GM19463 (cell line): ENCODE measurements around the gene TAMM41.
"Not testable (repeated sequence)": the region's sequence is repeated elsewhere in the genome, so short reads cannot be mapped to it uniquely, and the experiment has no call there.

Experiments used
- ATAC-seq: cut with Tn5 transposase; IDR thresholded peaks from one replicate; pipeline ENCODE4 v1.9.1; 2021; ENCODE audit warnings: mild to moderate bottlenecking, moderate library complexity; ENCODE audit not compliant: unreplicated experiment

TAMM41 gene, protein sequence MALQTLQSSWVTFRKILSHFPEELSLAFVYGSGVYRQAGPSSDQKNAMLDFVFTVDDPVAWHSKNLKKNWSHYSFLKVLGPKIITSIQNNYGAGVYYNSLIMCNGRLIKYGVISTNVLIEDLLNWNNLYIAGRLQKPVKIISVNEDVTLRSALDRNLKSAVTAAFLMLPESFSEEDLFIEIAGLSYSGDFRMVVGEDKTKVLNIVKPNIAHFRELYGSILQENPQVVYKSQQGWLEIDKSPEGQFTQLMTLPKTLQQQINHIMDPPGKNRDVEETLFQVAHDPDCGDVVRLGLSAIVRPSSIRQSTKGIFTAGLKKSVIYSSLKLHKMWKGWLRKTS

DNA sequence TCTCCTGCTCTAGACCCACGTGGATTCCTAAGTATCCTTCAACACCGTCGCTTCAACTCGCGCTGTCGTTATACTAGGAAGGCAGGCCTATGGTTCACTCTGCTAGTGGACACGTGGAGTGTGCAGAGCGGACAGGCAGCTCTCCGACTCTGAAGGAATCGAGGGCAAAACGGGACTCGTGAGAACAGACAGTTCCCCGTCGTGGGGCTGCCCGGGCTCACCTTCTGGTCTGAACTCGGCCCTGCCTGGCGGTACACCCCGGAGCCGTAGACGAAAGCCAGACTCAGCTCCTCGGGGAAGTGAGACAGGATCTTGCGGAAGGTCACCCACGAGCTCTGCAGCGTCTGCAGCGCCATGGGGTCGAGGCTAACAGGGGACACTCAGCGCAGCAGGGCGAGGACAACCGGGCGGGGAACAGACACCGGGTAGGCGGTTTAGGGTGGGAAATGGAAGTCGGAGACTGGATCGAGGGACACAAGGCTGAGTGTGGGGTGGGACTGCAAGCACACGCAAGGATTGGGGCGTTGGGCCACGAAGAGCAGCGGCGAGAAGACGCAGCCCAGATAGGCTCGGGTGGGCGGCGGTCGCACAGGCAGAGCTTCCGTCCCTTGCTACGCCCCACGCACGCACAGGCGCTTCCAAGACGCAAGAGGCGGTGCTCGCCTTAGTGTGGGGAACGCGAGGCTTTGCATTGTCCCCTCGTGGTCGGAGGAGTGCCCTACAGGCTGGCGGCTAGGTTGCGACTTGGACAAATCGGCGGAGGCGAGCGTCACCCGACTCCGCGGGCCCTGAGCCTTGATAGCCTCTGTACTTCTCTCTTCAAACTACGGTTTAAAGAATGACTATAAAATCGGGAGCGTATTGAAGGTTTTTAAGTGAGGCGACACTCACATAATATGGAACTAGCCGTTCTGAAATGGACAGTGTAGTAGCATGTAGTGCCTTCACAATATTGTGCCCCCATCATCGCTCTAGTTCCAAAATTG is at the start of gene TAMM41:
Gene TAMM41 (minus strand): TSS at position 605 of the 986 bp plus-strand sequence. CDS start 249 bp downstream, at position 356.
- ATAC-seq, result peak; percentile 100

DNA sequence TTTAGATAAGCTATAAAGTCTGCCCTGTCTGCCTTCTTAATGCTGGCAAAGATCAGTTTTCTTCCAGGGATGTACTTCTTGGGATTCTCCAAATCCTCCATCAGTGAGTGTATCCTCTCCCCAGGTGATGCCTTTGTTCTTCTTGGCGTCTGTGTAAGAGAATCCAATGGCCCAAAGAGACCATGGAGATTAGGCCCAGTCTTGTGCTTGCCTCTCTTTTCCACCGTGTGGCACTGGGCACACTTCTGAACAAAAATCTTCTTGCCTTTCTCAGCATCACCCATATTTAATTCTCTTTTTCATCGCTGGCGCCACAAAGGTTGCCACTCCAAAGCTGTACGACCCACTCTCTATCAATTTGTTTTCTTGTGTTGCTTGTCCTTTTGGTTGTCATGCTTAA is 32.2 kb upstream of the TAMM41 start:
- no peak for ATAC-seq

DNA sequence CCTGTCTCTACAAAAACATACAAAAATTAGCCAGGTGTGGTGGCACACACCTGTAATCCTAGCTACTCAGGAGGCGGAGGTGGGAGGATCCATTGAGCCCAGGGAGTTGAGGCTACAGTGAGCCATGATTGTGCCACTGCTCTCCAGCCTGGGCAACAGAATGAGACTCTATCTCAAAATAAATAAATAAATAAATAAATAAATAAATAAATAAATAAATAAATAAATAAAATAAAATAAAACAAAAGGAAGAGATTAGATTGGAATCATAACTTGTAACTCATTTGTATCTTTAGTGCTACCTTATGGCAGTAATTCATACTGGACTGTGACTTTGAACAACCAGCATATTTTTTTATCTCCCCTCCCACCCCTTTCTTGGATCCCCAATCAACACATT is 28.0 kb upstream of the TAMM41 start:
- ATAC-seq, result not testable (repeated sequence)

DNA sequence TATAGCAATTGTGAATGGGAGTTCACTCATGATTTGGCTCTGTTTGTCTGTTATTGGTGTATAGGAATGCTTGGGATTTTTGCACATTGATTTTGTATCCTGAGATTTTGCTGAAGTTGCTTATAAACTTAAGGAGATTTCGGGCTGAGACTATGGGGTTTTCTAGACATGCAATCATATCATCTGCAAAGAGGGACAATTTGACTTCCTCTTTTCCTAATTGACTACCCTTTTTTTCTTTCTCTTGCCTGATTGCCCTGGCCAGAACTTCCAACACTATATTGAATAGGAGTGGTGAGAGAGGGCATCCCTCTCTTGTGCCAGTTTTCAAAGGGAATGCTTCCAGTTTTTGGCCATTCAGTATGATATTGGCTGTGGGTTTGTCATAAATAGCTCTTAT is 17.1 kb upstream of the TAMM41 start:
- ATAC-seq, result not testable (repeated sequence)

DNA sequence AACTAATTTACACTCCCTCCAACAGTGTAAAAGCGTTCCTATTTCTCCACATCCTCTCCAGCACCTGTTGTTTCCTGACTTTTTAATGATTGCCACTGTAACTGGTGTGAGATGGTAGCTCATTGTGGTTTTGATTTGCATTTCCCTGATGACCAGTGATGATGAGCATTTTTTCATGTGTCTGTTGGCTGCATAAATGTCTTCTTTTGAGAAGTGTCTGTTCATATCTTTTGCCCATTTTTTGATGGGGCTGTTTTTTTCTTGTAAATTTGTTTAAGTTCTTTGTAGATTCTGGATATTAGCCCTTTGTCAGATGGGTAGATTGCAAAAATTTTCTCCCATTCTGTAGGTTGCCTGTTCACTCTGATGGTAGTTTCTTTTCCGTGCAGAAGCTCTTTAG is 15.9 kb upstream of the TAMM41 start:
- ATAC-seq, result not testable (repeated sequence)

DNA sequence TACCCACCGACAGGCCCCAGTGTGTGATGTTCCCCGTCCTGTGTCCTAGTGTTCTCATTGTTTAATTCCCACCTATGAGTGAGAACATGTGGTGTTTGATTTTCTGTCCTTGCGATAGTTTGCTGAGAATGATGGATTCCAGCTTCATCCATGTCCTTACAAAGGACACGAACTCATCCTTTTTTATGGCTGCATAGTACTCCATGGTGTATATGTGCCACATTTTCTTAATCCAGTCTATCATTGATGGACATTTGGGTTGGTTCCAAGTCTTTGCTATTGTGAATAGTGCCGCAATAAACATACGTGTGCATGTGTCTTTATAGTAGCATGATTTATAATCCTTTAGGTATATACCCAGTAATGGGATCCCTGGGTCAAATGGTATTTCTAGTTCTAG is 15.5 kb upstream of the TAMM41 start:
- ATAC-seq, result not testable (repeated sequence)

DNA sequence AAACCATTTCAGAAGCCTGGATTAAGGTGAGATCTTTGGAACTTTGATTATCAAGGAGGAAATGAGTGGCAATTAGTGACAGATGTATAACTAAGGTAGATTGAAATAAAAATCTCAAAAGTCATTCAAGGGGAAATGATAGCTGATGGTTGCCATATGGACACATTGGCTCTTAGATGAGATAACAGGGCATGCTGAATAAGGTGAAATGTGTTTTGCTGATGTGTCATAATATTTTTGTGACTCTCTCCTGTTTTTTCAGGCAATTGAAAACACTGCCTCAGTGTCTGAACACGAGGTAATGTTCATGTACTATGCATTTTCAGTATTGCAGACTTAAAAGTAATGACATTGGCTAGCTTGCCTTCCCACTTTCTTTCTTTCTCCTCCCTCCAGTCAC is 13.5 kb upstream of the TAMM41 start:
- not testable (repeated sequence) for ATAC-seq

DNA sequence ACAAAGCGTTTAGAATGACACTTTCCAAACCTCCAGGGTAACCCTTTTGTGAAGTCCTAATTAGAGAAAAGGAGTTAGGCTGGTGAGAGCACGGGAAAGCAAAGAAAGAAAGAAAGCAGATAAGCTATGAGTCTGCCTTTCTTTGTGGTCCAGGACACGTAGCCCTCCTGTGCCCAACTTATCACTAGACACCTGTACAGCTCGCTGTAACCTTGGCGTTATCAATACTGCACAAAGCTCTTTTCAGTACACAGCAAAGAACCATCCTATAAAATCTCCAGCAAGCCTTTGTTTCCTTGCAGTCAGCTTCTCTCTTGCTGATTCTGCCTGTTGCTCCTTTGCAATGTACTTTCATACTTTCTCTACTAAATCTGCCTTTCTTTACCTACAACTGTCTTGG is 6.8 kb upstream of the TAMM41 start:
- no peak for ATAC-seq

DNA sequence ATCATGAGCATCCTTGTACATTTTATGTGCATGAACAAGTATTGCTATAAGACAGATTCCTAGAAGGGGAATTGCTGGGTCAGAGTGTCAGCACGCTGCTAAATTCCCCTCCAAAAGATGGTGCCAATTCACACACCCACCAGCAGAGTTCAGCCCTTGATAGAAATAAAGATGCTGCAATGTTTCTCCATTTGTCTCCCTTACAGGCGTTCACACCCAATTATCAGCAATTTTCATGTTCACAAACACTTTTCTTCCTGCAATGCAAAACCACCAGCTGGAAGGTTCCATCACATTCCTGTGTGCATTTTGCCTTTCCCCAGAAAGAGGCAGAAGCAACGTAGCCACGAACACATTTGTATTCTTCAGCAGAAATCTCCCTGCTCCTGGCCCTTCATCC is 3.3 kb upstream of the TAMM41 start:
- ATAC-seq, result no peak

DNA sequence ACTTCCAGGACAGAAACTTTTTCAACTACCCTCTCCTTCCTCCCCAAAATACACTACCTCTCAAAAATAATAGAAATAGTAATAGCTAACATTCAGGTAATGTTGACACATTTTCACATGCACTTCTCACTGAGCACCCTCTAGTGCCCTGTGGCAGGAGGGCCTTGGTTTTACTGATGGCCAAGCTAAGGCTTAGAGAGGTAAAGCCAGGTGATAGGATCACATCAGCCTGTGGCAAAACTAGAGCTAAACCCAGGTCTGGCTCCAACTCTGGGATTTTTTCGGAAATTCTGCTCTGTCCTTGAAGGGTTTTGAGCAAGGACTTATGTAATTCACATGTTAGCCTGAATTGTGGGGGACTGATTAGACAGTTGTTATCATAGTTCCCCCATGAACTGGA is 922 bp upstream of the TAMM41 start:
- ATAC-seq, result no peak

DNA sequence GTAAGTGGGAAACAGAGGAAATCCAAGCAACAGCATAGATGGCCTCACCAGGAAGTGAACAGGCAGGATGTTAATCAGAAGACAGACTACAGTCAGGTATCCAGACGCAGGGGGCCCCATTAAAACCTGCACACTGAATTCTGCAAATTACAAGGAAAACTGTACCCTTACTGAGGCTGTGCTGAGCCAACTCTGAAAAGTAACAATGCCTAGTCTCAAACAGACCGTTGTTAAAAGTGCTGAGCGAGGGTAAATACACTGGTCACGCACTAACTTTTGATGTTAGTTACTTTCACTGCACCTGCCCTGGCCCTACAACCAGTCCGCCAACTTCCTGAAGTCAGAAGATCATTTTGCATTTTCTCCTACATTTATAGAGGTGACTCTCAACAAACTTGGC is 1.0 kb downstream of the TAMM41 start:
- ATAC-seq, result no peak

DNA sequence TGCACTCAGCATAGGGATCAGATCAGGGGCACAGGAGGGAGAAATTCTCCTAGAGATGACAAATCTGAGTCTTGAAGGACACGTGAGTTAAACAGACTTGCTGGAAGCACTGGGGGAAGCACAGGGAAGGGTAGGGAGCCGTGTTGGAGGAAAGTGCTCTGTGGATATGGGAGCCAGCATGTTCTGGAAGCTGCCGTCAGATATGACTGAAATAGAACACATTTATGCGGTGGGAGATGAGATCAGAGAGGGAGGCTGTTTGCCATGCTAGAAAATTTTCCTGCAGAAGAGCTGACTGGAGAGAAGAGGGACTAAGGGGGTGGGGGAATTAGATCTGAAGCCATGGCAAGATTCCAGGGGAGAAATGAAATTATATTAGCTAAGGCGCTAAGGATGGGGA is 1.8 kb downstream of the TAMM41 start:
- no peak for ATAC-seq

DNA sequence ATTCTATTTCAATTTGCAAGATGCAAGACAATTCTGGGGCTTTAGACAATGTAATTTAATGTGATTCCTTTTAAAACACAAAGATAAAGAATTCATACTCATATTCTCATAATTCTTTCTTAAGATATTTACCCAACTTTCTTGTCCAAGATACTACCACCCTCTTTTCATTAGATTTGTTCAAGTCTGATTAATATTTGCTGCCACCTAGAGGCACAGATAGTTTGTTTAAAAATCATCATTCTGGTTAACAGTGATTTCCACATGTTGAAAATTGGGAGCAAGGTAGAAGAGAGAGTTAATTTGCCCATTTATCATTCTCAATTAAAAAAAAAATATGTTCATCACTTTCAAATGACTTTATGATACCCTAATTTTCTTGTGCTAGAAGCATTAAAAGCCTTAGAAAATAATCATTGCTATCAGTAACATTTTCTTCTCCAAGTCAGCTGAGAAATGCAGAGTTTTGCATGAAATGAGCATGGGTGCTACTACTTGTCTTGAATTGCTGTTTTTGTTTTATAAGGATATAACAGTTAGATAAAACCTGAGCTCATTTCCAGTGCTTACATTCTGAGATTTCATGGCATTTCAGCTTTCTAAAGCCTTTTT is 11.6 kb downstream of the TAMM41 start:
- ATAC-seq, result no peak

DNA sequence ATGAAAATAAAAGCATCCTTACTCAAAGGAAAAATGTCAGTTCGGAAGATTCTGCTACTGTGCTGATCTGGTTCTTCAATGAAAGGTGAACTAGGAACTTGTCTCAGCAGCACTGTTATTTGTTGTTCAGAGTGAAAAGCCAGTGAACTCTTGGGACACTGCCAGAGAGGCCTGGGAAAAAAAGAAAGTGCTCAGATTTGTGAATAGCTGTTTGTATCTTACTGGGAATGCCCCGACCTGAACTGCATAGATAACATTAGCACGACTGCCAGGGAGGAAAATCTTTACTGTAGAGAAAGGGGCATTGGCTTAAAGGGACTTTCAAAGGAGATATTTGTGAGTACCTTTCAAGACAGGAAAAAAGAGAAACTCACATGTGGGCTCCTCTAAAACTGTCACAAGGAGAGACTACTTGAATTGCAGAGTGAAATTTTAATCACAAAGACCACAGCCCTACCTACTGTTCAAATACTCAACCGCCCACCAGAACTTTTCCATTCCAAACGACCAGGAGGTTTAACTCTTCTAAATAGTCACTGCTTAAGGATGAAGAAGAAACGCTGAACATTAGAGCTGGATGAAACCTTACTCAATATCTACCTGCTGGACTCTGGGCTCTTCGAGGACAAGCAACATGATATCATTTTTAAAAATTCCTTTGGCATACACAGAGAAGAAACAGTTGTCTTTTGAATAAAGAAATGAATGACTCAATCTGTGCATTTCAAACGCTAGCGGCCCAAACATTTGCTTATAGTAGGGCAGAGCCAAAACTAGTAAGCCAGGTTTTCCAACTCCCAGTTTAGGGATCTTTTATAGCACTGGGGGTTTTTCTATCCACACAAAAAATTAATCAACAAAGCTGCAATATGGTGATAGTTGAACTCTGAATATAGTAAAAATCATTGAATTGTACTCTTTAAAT is 13.4 kb downstream of the TAMM41 start:
- no peak for ATAC-seq

DNA sequence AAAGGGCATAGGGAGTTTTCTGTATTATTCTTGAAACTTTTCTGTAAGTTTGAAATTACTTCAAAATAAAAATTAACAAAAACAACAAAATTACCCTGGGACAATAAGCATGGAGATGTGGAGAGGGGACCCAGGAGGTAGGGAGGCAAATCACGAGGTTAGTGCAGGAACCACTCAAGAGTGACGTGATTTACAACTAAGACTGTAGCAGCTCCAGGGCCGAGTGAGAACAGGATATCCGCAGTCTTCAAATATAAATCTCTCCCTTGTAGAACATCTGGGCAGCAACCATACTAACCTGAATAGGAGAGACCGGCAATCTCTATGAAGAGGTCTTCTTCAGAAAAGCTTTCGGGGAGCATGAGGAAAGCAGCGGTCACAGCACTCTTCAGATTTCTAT is 17.3 kb downstream of the TAMM41 start:
- ATAC-seq, result no peak

DNA sequence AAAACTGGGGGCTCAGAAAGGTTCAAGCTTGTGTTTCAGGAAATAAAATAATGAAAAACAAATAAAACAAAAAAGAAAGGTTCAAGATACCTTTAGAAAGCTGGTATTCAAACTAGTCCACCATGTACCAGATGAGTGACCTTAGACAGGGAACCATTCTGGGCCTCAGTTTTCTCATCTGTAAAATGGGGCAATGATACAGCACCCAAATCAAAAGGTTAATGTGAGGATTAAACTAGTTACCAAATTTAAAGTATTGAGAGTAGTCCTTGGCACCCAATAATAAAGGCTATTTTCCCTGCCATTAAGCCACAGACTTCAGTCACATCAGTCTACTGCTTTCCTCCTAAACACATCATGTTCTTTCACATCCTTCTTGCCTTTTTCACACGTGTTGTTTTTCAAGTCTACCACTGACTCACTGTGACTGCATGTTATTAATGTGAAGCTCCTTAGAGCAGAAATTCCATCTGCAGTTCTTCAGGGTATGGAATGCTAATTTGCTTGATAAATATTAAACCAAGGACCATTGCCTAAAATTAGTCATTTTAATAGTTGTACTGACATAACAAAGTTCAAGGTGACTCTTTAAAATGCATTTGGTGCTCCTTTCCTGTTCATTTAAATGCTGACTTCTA is 19.9 kb downstream of the TAMM41 start:
- ATAC-seq, result no peak

DNA sequence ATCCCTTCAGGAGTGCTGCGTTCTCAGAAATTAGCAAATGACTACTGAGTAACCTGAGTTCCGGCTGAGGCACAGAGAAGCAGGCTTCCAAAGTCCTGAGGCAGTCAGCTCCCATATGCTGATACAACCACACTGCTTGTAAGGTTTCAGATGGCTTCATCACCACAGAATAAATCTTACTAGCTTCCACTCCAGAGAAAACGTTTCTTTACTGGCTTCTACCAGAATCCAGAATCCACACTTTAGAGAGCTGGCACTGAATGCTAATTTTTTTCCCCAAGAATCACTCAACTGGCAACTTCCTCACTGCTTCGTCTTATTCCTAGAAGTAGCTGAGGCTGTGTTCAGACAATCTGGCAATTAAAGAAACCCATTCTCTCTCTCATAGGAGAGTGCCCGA is 21.4 kb downstream of the TAMM41 start:
- no peak for ATAC-seq

DNA sequence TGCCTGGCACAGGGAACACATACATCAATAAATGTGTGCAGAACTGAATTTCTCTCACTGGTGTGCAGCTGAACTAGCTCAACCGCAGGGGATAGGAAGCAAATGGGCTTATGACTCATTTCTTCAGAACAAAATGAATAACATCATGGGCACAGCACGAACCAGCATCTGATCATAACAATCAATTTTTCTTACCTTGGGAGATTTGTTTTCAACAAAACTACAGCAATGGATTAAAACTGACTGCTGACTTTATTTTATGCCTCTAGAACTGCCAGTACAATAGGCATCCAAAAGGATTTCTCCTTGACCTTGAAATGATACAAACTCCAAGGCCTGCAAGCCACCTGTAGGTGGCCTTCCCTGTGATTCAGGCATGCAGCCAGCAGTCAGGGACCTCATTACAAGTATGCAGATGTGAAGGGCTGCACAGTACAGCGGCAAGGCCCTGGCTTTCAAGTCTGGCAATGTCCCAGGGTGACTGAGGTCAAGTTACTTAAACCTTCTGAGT is 26.1 kb downstream of the TAMM41 start:
- ATAC-seq, result peak; percentile 83

DNA sequence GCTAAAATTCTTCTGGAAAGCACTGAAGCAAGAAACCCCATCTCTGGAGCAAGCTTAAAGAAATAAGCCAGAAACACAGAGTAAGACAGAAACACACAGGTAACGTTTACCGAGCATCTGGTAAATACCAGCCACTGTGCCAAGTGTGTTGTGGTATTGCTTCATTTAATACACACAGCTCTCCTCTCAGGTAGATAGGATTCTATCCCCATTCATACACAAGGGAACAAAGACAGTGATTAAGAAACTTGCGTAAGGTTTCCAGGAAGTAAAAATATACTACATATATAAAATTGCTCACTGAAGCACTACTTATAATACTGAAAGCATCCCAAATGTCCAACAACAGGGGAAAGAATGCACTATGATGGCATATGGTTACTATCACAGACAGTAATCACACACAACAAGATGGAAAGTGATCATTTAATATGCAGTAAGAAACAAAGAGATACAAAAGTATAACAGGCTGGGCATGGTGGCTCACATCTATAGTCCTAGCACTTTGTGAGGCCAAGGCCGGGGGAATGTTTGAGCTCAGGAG is 27.5 kb downstream of the TAMM41 start:
- no peak for ATAC-seq
